K562 (cell line): ENCODE measurements around the gene PLA2G4C. TPM values are rescaled to one million over a fixed set of nuclear protein-coding genes. Genes with fewer than 3 reads are reported as not detected.

Experiments
- ATAC-seq: fragments of 200-7000 bp; cut with Tn5 transposase; 3 replicates; pipeline ENCODE4 v1.9.1; 2020; ENCODE audit warnings: moderate library complexity
- BruUV-seq: library from RNA; stranded (reverse); fragments of 400-500 nt; replicated peaks from 2 replicates; lab custom pipeline; 2021; lab: Mats Ljungman, UMichigan
- CTCF ChIA-PET: fragments of 300-600 bp; formaldehyde crosslinking; extraction: SDS; loops from one replicate; lab custom pipeline; 2021; ENCODE audit warnings: low intra/inter-chr PET ratio; lab: Yijun Ruan, JAX
- POLR2A ChIA-PET: fragments of 300-600, 350-650 bp; sonication (Branson Sonifier 250); formaldehyde crosslinking; extraction: SDS; loops from one replicate; lab custom pipeline; 2021; ENCODE audit warnings: antibody characterized with exemption, inconsistent platforms; lab: Yijun Ruan, JAX
- DNase-seq, 4 experiments: peaks; one replicate each; pipeline versions ENCODE4 v3.0.0 to v3.0.0-alpha.2; 2011 to 2018; ENCODE audit warnings: low spot score in 3 of 4, mixed read lengths in 3 of 4; ENCODE audit errors: extremely low read depth in 1 of 4
- FAIRE-seq: peaks from 2 replicates; lab custom pipeline; 2011; peaks lifted over from hg19 to GRCh38; lab: Jason Lieb, UNC
- H2AFZ ChIP-seq: 2 replicates; pipeline ENCODE4 v1.6.0; 2011; ENCODE audit warnings: low read depth, low read length, control low read depth, inconsistent platforms
- H3K27ac ChIP-seq: fragments of 200-600 bp; 3 replicates; pipeline ENCODE4 v1.8.0; 2011; ENCODE audit warnings: low read depth, mild to moderate bottlenecking, control low read depth, inconsistent platforms, low read length, moderate library complexity, mixed read lengths; ENCODE audit errors: extremely low read depth
- H3K27me3 ChIP-seq, 2 experiments: fragments of 300-600 bp in 1 of 2; 2 replicates in 1 of 2; 3 replicates in 1 of 2; pipeline versions ENCODE4 v1.6.0 to v1.8.0; 2011; ENCODE audit warnings: inconsistent platforms in 2 of 2, low read length in 2 of 2, mild to moderate bottlenecking in 1 of 2, mixed read lengths in 1 of 2, moderate library complexity in 1 of 2; ENCODE audit not compliant: control insufficient read depth in 2 of 2, insufficient read depth in 2 of 2
- H3K36me3 ChIP-seq: fragments of 300-600 bp; 3 replicates; pipeline ENCODE4 v1.8.0; 2011; ENCODE audit warnings: mild to moderate bottlenecking, low read length, inconsistent platforms; ENCODE audit not compliant: control insufficient read depth, insufficient read depth
- H3K4me1 ChIP-seq, 2 experiments: fragments of 200-600 bp in 1 of 2; replicated peaks in 1 of 2; 2 replicates in 1 of 2; 3 replicates in 1 of 2; pipeline versions ENCODE4 v1.5.1 to v1.8.0; 2011; ENCODE audit warnings: inconsistent platforms in 2 of 2, low read length in 2 of 2, mild to moderate bottlenecking in 1 of 2, mixed read lengths in 1 of 2, moderate library complexity in 1 of 2; ENCODE audit not compliant: control insufficient read depth in 2 of 2, insufficient read depth in 2 of 2
- H3K4me2 ChIP-seq: 2 replicates; pipeline ENCODE4 v1.6.1; 2011; ENCODE audit warnings: low read length, control low read depth, inconsistent platforms, mixed read lengths; ENCODE audit not compliant: insufficient read depth
- H3K4me3 ChIP-seq: fragments of 200-600 bp; sonication (generic), shearing (Covaris generic); 2 replicates; pipeline ENCODE4 v1.5.1; 2016; ENCODE audit warnings: control low read depth, inconsistent platforms
- H3K79me2 ChIP-seq: fragments of 200-600 bp; 3 replicates; pipeline ENCODE4 v1.8.0; 2011; ENCODE audit warnings: low read length, inconsistent platforms; ENCODE audit not compliant: control insufficient read depth, insufficient read depth
- H3K9ac ChIP-seq, 2 experiments: 2 replicates each; pipeline versions ENCODE4 v1.6.0 to v1.6.1; 2011; ENCODE audit warnings: low read depth in 2 of 2, low read length in 2 of 2, control low read depth in 1 of 2, inconsistent platforms in 1 of 2, mild to moderate bottlenecking in 1 of 2, mixed read lengths in 1 of 2; ENCODE audit not compliant: insufficient read depth in 1 of 2
- H3K9me1 ChIP-seq: one replicate; pipeline ENCODE4 v1.6.0; 2011; ENCODE audit warnings: inconsistent platforms, mild to moderate bottlenecking, low read length, moderate library complexity; ENCODE audit not compliant: control insufficient read depth, insufficient read depth
- H3K9me3 ChIP-seq: replicated peaks from 2 replicates; pipeline ENCODE4 v1.5.1; 2011; ENCODE audit warnings: low read depth, low read length, inconsistent platforms; ENCODE audit not compliant: control insufficient read depth, insufficient read depth
- H4K20me1 ChIP-seq: replicated peaks from 2 replicates; pipeline ENCODE4 v1.6.1; 2011; ENCODE audit warnings: low read length, inconsistent platforms, mixed read lengths; ENCODE audit not compliant: control insufficient read depth, insufficient read depth
- DNMT1 ChIP-seq: fragments of 450-650 bp; IDR thresholded peaks from 2 replicates; pipeline ENCODE4 v1.6.1; 2016; ENCODE audit warnings: antibody characterized with exemption, mild to moderate bottlenecking
- KLF16 ChIP-seq: IDR thresholded peaks from 2 replicates; pipeline ENCODE4 v1.6.1; 2016; ENCODE audit warnings: antibody characterized with exemption
- MTF1 ChIP-seq: fragments of 250-450 bp; sonication (Bioruptor Pico); IDR thresholded peaks from 2 replicates; pipeline ENCODE4 v1.9.0; 2021; ENCODE audit warnings: moderate library complexity, mild to moderate bottlenecking, inconsistent platforms, borderline replicate concordance
- POLR2G ChIP-seq: fragments of 200-400 bp; formaldehyde crosslinking; IDR thresholded peaks from 2 replicates; pipeline ENCODE4 v1.6.1; 2017; ENCODE audit warnings: low read depth, mild to moderate bottlenecking, antibody characterized with exemption, low read length, moderate library complexity
- TRIM28 ChIP-seq: fragments of 450-650 bp; IDR thresholded peaks from 2 replicates; pipeline ENCODE4 v1.6.1; 2017
- ZNF785 ChIP-seq: fragments of 250-450 bp; sonication (Bioruptor Pico); IDR thresholded peaks from 2 replicates; pipeline ENCODE4 v1.4.0; 2020; ENCODE audit warnings: mild to moderate bottlenecking
- WGBS: fragments of 100-300 bp; shearing (Covaris generic); methylation state at CpG from one replicate; pipeline ENCODE4 v1.1.6; 2016; ENCODE audit warnings: low coverage, mixed read lengths; ENCODE audit not compliant: insufficient coverage; ENCODE audit errors: missing lambda C conversion rate; 5-methylcytosine and 5-hydroxymethylcytosine counted together
- in situ Hi-C: fragments of 300-500 bp; cut with MboI; formaldehyde crosslinking; loops from 4 replicates; pipeline ENCODE4 v1.15.0; 2018; ENCODE audit warnings: inconsistent platforms, mixed read lengths
- intact Hi-C: fragments of 100-400 bp; cut with micrococcal nuclease; formaldehyde crosslinking; loops from 2 replicates; pipeline ENCODE4 v1.14.2; 2022
- polyA plus RNA-seq, 8 experiments: library from polyadenylated mRNA; depleted of rRNA in 4 of 8; stranded (reverse) in 5 of 8; unstranded in 3 of 8; fragments of >200 nt; fragmentation: Nextera tagmentation in 2 of 8; fragmentation: Illumina TruSeq in 1 of 8; extraction: Ambion mirVana in 2 of 8; extraction: Trizol in 1 of 8; gene quantifications; 2 replicates each; pipeline versions ENCODE4 v1.2.1 to v1.2.3, GENCODE V29; 2011 to 2014; ENCODE audit warnings: inconsistent platforms in 1 of 8, missing spikeins in 1 of 8
- total RNA-seq, 7 experiments: library from RNA; depleted of rRNA in 6 of 7; stranded (reverse); fragments of >200 nt in 6 of 7; fragmentation: Illumina TruSeq in 2 of 7; extraction: Trizol in 2 of 7; gene quantifications; 2 replicates each; pipeline versions ENCODE4 v1.2.1 to v1.2.3, GENCODE V29; 2011 to 2021; ENCODE audit warnings: low replicate concordance in 1 of 7
- TF ChIP-seq, protein P1 (sequence below): sonication (generic); formaldehyde crosslinking; IDR thresholded peaks from 2 replicates; pipeline ENCODE4 v1.8.1; 2023; ENCODE audit warnings: mild to moderate bottlenecking, missing genetic modification reagents
- TF ChIP-seq, protein P2 (sequence below): fragments of 450-650 bp; IDR thresholded peaks from 2 replicates; pipeline ENCODE4 v1.6.1; 2017; ENCODE audit warnings: antibody characterized with exemption
- TF ChIP-seq, protein P3 (sequence below): fragments of 450-650 bp; IDR thresholded peaks from 2 replicates; pipeline ENCODE4 v1.6.1; 2018; ENCODE audit warnings: mild to moderate bottlenecking, low read depth; ENCODE audit not compliant: partially characterized antibody

PLA2G4C gene
- total and polyA plus RNA-seq, 9 of the 15 experiments (the other 6 are each of a cell fraction or from before 2014, with no cell fraction given): 0.27 to 0.35 (median 0.35) TPM; not detected in 6

DNA sequence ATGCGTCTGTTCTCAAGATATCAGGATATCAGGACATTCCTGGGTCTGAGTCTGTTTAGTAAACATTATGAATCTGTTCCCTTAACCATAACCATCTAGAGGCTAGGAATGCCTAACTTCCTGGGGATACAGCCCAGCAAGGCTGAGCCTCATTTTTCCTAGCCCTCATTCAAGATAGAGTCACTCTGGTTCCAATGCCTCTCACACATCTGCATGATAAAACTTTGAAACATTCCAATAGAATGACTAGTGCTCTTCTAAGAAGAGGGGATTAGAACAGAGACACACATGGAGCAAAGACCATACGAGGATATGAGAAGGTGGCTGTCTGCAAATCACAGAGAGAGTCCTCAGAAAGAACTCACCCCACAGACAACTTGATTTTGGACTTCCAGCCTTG lies 46.1 kb downstream of the PLA2G4C start:
- intact Hi-C loops (no loop called here), in situ Hi-C loops (no loop called here)
- Histone ChIP-seq H4K20me1 (no peaks in the 10 kb centered on the region; the same call in 1 of the 2 replicates), H3K9me1 (no peaks in the 10 kb centered on the region), H3K9me3 (no peaks in the 10 kb centered on the region), H3K36me3 (no peaks in the 10 kb centered on the region), H3K79me2 (no peaks in the 10 kb centered on the region), H3K9ac (no peak overlapping the region), H3K4me3 (no peak overlapping the region), H2AFZ (no peak overlapping the region), H3K4me2 (no peak overlapping the region), H3K27ac (no peak overlapping the region), H3K27me3 (peaks cover 12 to 56% of the 10 kb centered on the region in 2 experiments; a peak in 4 of 5 replicates), H3K4me1 (no peaks in the 10 kb centered on the region; a peak in 1 of 5 replicates)
- ATAC-seq (no peak), DNase-seq (no peak), FAIRE-seq (no peak)
- ChIA-PET POLR2A (no interaction called here), CTCF (no interaction called here)
- BruUV-seq: no TSS peak
- WGBS: 0% methylated on average over 2 of the region's 2 CpGs
- TF ChIP-seq ZNF785 (CRISPR knock-in tag) (no peak), DNMT1 (no peak), KLF16 (no peak), MTF1 (CRISPR knock-in tag) (no peak), POLR2G (no peak), TRIM28 (no peak)
- TF ChIP-seq, protein P1, sequence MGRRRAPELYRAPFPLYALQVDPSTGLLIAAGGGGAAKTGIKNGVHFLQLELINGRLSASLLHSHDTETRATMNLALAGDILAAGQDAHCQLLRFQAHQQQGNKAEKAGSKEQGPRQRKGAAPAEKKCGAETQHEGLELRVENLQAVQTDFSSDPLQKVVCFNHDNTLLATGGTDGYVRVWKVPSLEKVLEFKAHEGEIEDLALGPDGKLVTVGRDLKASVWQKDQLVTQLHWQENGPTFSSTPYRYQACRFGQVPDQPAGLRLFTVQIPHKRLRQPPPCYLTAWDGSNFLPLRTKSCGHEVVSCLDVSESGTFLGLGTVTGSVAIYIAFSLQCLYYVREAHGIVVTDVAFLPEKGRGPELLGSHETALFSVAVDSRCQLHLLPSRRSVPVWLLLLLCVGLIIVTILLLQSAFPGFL (CRISPR knock-in tag): no peak
- TF ChIP-seq, protein P2, sequence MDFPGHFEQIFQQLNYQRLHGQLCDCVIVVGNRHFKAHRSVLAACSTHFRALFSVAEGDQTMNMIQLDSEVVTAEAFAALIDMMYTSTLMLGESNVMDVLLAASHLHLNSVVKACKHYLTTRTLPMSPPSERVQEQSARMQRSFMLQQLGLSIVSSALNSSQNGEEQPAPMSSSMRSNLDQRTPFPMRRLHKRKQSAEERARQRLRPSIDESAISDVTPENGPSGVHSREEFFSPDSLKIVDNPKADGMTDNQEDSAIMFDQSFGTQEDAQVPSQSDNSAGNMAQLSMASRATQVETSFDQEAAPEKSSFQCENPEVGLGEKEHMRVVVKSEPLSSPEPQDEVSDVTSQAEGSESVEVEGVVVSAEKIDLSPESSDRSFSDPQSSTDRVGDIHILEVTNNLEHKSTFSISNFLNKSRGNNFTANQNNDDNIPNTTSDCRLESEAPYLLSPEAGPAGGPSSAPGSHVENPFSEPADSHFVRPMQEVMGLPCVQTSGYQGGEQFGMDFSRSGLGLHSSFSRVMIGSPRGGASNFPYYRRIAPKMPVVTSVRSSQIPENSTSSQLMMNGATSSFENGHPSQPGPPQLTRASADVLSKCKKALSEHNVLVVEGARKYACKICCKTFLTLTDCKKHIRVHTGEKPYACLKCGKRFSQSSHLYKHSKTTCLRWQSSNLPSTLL: no peak
- TF ChIP-seq, protein P3, sequence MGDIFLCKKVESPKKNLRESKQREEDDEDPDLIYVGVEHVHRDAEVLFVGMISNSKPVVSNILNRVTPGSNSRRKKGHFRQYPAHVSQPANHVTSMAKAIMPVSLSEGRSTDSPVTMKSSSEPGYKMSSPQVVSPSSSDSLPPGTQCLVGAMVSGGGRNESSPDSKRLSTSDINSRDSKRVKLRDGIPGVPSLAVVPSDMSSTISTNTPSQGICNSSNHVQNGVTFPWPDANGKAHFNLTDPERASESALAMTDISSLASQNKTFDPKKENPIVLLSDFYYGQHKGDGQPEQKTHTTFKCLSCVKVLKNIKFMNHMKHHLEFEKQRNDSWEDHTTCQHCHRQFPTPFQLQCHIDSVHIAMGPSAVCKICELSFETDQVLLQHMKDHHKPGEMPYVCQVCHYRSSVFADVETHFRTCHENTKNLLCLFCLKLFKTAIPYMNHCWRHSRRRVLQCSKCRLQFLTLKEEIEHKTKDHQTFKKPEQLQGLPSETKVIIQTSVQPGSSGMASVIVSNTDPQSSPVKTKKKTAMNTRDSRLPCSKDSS: no peak
